Liver (tissue), 3 donors: ENCODE measurements around the gene SLC22A5.

Experiments used
- ATF3 ChIP-seq: IDR thresholded peaks from 2 replicates; pipeline ENCODE4 v1.6.1; 2016; ENCODE audit warnings: antibody characterized with exemption
- CTCF ChIP-seq: fragments of 150-350 bp; IDR thresholded peaks from 2 replicates; pipeline ENCODE4 v1.5.1; 2017; ENCODE audit warnings: improper control_type of control experiment, low read depth, low read length; ENCODE audit not compliant: missing input control
- FOXA1 ChIP-seq: IDR thresholded peaks from 2 replicates; pipeline ENCODE4 v1.6.1; 2016; ENCODE audit warnings: antibody characterized with exemption
- GABPA ChIP-seq, 2 donors: IDR thresholded peaks in 1 of 2; conservative IDR thresholded peaks in 1 of 2; 2 replicates each; pipeline ENCODE4 v1.6.1; 2016; ENCODE audit warnings: antibody characterized with exemption in 2 of 2, mild to moderate bottlenecking in 1 of 2, moderate library complexity in 1 of 2
- JUND ChIP-seq, 2 donors: IDR thresholded peaks; 2 replicates each; pipeline ENCODE4 v1.6.1; 2016; ENCODE audit warnings: antibody characterized with exemption in 2 of 2
- SP1 ChIP-seq: IDR thresholded peaks from 2 replicates; pipeline ENCODE4 v1.6.1; 2018; ENCODE audit warnings: antibody characterized with exemption, mild to moderate bottlenecking
- TF ChIP-seq, protein P1 (sequence below): IDR thresholded peaks from 2 replicates; pipeline ENCODE4 v1.6.1; 2016; ENCODE audit warnings: antibody characterized with exemption
- donor health status: healthy.
- donor health status: healthy.

GRCh38 chr5:132362086-132362485 is 7.4 kb upstream of the SLC22A5 start:
- TF ChIP-seq GABPA (IDR thresholded peaks at IDR 0.05 in 1 of 2, conservative IDR thresholded peaks at IDR 0.05 in 1 of 2) (no peak), CTCF (no peak), JUND (IDR thresholded peaks at IDR 0.05) (no peak), SP1 (no peak), ATF3 (no peak), FOXA1 (no peak)
- TF ChIP-seq, protein P1, sequence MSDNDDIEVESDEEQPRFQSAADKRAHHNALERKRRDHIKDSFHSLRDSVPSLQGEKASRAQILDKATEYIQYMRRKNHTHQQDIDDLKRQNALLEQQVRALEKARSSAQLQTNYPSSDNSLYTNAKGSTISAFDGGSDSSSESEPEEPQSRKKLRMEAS, result no peak
